GM12878 (cell line): ENCODE results near the gene RAB9B. TPM values are rescaled to one million over a fixed set of nuclear protein-coding genes. Genes with fewer than 3 reads are reported as not detected.

Experiments
- CHD1 ChIP-seq: IDR thresholded peaks from 2 replicates; pipeline ENCODE4 v1.6.1; 2012; ENCODE audit warnings: low read depth, low read length, improper control_type of control experiment
- EED ChIP-seq: sonication (generic); IDR thresholded peaks from 2 replicates; pipeline ENCODE4 v1.6.1; 2016; ENCODE audit warnings: antibody characterized with exemption, low read depth
- ETV6 ChIP-seq, 2 experiments: fragments of 450-650 bp in 1 of 2; IDR thresholded peaks in 1 of 2; conservative IDR thresholded peaks in 1 of 2; 2 replicates each; pipeline ENCODE4 v1.6.1; 2014; ENCODE audit warnings: antibody characterized with exemption in 1 of 2, borderline replicate concordance in 1 of 2, low read depth in 1 of 2, mild to moderate bottlenecking in 1 of 2, moderate library complexity in 1 of 2
- IKZF2 ChIP-seq, 2 experiments: fragments of 450-650 bp; IDR thresholded peaks; 2 replicates each; pipeline ENCODE4 v1.6.1; 2017; ENCODE audit warnings: mild to moderate bottlenecking in 2 of 2, moderate library complexity in 2 of 2
- NR2C2 ChIP-seq: IDR thresholded peaks from 2 replicates; pipeline ENCODE4 v1.6.1; 2011; ENCODE audit warnings: borderline replicate concordance, low read depth; ENCODE audit not compliant: control insufficient read depth, insufficient read length
- SIN3A ChIP-seq: IDR thresholded peaks from 2 replicates; pipeline ENCODE4 v1.6.1; 2012; ENCODE audit warnings: low read depth, low read length, improper control_type of control experiment
- SMAD5 ChIP-seq: IDR thresholded peaks from 2 replicates; pipeline ENCODE4 v1.6.1; 2016; ENCODE audit warnings: antibody characterized with exemption, low read depth
- SREBF1 ChIP-seq: IDR thresholded peaks from 2 replicates; pipeline ENCODE4 v1.6.1; 2012; ENCODE audit warnings: mild to moderate bottlenecking, low read length
- TCF12 ChIP-seq: IDR thresholded peaks from 2 replicates; pipeline ENCODE4 v1.6.1; 2011; ENCODE audit warnings: low read depth, mild to moderate bottlenecking, low read length
- TCF3 ChIP-seq: IDR thresholded peaks from 2 replicates; pipeline ENCODE4 v1.6.1; 2012; ENCODE audit warnings: low read depth, mild to moderate bottlenecking, low read length, borderline replicate concordance; ENCODE audit not compliant: insufficient read depth
- TCF7 ChIP-seq: IDR thresholded peaks from 2 replicates; pipeline ENCODE4 v1.6.1; 2014; ENCODE audit warnings: antibody characterized with exemption, borderline replicate concordance
- polyA plus RNA-seq, 11 experiments: library from polyadenylated mRNA; depleted of rRNA in 4 of 11; unstranded in 6 of 11; stranded (reverse) in 5 of 11; fragments of >200 nt; fragmentation: Nextera tagmentation in 4 of 11; fragmentation: Illumina TruSeq in 1 of 11; extraction: Ambion mirVana in 4 of 11; extraction: Trizol in 1 of 11; gene quantifications; 1 replicate in 1 of 11; 2 replicates in 10 of 11; pipeline versions ENCODE4 v1.2.1 to v1.2.3, GENCODE V29; 2011 to 2016; ENCODE audit warnings: inconsistent platforms in 2 of 11, missing spikeins in 2 of 11, low read depth in 1 of 11
- total RNA-seq, 4 experiments: library from RNA; depleted of rRNA in 3 of 4; stranded (reverse); fragments of >200 nt in 3 of 4; fragmentation: Illumina TruSeq in 1 of 4; extraction: Trizol in 1 of 4; gene quantifications; 2 replicates each; pipeline versions ENCODE4 v1.2.1 to v1.2.3, GENCODE V29; 2013 to 2021
- TF ChIP-seq, protein P1 (sequence below): fragments of 450-650 bp; formaldehyde crosslinking; IDR thresholded peaks from 2 replicates; pipeline ENCODE4 v1.4.0; 2022; ENCODE audit warnings: mild to moderate bottlenecking, moderate library complexity

The RAB9B gene
- total and polyA plus RNA-seq, 10 of the 15 experiments (the other 5 are each of a cell fraction or from before 2014, with no cell fraction given) = 0.05 to 0.30 (median 0.19) TPM

DNA sequence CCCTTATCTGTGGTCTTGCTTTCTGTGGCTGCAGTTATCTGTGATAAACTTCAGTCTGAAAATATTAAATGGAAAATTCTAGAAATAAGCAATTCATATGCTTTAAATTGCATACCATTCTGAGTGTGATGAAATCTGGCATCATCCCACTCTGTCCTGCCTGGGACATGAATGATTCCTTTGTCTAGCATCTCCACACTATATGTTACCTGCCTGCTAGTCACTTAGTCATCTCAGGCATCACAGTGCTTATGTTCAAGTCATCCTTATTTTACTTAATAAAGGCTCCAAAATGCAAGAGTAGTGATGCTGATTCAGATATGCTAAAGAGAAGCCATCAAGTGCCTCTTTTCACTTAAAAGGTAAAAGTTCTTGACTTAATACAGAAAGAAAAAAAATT, 14.3 kb upstream of the RAB9B start (continued):
- TF ChIP-seq EED (no peak), CHD1 (no peak), SIN3A (no peak), ETV6 (conservative IDR thresholded peaks at IDR 0.05 in 1 of 2, IDR thresholded peaks at IDR 0.05 in 1 of 2; ENCODE audit: borderline replicate concordance in 1 of 2, low read depth in 1 of 2) (no peak), TCF3 (no peak), TCF12 (no peak), SMAD5 (no peak), TCF7 (no peak), NR2C2 (no peak), SREBF1 (no peak), IKZF2 (IDR thresholded peaks at IDR 0.05) (no peak)
- TF ChIP-seq, protein P1, sequence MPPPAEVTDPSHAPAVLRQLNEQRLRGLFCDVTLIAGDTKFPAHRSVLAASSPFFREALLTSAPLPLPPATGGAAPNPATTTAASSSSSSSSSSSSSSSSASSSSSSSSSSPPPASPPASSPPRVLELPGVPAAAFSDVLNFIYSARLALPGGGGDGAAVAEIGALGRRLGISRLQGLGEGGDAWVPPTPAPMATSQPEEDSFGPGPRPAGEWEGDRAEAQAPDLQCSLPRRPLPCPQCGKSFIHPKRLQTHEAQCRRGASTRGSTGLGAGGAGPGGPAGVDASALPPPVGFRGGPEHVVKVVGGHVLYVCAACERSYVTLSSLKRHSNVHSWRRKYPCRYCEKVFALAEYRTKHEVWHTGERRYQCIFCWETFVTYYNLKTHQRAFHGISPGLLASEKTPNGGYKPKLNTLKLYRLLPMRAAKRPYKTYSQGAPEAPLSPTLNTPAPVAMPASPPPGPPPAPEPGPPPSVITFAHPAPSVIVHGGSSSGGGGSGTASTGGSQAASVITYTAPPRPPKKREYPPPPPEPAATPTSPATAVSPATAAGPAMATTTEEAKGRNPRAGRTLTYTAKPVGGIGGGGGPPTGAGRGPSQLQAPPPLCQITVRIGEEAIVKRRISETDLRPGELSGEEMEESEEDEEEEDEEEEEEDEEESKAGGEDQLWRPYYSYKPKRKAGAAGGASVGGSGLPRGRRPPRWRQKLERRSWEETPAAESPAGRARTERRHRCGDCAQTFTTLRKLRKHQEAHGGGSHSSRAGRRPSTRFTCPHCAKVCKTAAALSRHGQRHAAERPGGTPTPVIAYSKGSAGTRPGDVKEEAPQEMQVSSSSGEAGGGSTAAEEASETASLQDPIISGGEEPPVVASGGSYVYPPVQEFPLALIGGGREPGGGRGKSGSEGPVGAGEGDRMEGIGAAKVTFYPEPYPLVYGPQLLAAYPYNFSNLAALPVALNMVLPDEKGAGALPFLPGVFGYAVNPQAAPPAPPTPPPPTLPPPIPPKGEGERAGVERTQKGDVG (CRISPR knock-in tag) = no peak
